Measurements from ENCODE around the gene STK11IP. TPM values are rescaled to one million over a fixed set of nuclear protein-coding genes. Genes with fewer than 3 reads are reported as not detected.
A peak's percentile ranks its signal among the peaks of the same experiment; 100 is the strongest.

Gene STK11IP
- total RNA-seq, 2 donors from 2014 or later, result 28.5 to 53.0 TPM

- no peak overlapping the region for H3K27ac Mint-ChIP-seq
Measured at GRCh38 chr2:219561179-219562048, 36.2 kb upstream of the STK11IP start.

GRCh38 chr2:219562049-219563020, 35.3 kb upstream of the STK11IP start:
- ATAC-seq, result no peak

More at GRCh38 chr2:219561179-219562048, 36.2 kb upstream of the STK11IP start:
- no peak for ATAC-seq
- Mint-ChIP-seq H3K9me3 (no peaks in the 10 kb centered on the region), H3K36me3 (no peaks in the 10 kb centered on the region)
- no peak for DNase-seq (ENCODE audit: low spot score in 2 of 2)

DNA sequence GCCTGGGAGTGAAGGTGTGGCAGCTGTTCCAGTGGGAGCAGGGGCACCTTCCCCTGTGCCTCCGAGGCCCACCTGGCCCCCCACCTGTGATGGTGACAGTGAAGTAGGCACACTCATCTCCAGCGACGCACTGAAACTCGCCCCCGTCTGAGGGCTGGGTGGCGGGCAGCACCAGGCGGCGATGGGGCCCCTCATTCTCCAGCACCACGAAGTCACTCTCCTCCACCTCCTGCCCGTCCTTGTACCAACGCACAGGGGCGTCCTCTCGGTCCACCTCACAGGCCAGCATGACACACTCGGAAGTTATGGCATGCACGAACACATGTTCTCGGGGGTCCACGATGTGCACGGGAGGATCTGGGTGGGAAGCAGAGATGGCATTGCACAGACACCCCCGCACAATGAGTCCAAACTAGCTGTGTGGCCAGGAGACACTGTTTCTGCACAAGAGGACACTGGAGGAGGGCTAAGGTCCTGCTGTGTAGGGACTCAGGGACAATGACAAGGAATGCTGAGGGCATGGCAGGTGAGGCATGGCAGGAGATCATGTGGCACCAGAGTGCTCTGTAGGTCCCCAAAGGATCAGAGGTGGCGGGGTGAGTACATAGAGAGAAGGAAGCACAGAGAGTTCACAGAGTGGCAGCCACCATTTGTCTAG, 34.3 kb upstream of the STK11IP start:
- Mint-ChIP-seq H3K27ac (no peak overlapping the region), H3K9me3 (no peaks in the 10 kb centered on the region), H3K36me3 (no peaks in the 10 kb centered on the region)
- ATAC-seq, result no peak
- DNase-seq (ENCODE audit: low spot score in 2 of 2), result no peak

More at GRCh38 chr2:219562049-219563020, 35.3 kb upstream of the STK11IP start:
- H3K36me3 Mint-ChIP-seq, result no peaks in the 10 kb centered on the region
- no peak for DNase-seq (ENCODE audit: low spot score in 2 of 2)
- no peaks in the 10 kb centered on the region for H3K9me3 Mint-ChIP-seq
- H3K27ac Mint-ChIP-seq, result no peak overlapping the region

DNA sequence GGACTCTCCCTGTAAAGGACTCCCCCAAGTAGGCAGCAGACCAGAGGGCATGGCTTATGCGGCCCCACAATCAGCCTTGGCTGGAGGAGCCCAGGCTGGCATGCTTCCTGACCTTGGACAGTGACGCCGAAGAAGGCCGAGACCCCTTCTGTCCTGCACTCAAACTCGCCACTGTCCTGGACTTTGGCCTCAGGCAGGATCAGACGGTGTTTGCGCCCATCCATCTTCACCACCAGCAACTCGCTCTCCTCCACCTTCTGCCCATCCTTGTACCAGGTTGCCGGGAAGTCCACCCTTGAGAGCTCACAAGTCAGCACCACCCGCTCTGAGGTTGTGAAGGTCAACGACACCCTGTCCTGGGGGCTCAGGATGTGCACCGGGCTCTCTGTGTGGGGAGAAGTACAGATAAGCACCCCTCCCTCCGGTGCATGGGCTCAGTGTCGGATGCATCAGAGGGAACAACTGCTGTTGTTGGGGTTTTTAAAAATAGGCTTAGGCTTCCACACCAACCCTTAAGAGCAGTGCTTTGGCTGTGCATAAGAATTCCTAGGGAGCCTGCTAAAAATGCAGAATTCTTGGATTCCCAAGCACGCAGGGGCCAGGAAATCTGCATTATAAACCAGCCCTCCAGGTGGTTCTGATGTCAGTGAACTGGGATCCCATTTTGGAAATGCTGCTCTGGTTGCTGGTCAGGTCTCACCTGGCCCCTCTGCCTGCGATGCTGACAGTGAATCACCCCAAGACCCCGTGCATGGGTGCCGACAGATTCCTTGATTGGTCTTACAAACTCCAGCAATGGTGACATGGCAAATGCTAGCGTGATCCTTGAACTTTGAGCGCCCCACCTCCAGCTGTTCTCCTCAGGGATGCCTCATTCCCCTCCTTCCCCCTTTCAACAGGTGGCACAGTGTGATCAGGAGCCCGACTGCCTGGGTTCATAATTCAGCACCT, 32.3 kb upstream of the STK11IP start:
- H3K9me3 Mint-ChIP-seq, result no peaks in the 10 kb centered on the region
- no peak for ATAC-seq
- H3K36me3 Mint-ChIP-seq, result no peaks in the 10 kb centered on the region
- no peak for DNase-seq (ENCODE audit: low spot score in 2 of 2)
- no peak overlapping the region for H3K27ac Mint-ChIP-seq

- Mint-ChIP-seq H3K9me3 (no peaks in the 10 kb centered on the region), H3K27ac (no peak overlapping the region), H3K36me3 (no peaks in the 10 kb centered on the region)
- ATAC-seq (no peak), DNase-seq (ENCODE audit: low spot score in 2 of 2) (no peak)
Measured at GRCh38 chr2:219566640-219567039, 31.0 kb upstream of the STK11IP start.

- no peaks in the 10 kb centered on the region for H3K36me3 Mint-ChIP-seq
- H3K27ac Mint-ChIP-seq, result no peak overlapping the region
- ATAC-seq (no peak), DNase-seq (ENCODE audit: low spot score in 2 of 2) (no peak)
- H3K9me3 Mint-ChIP-seq, result no peaks in the 10 kb centered on the region
Measured at GRCh38 chr2:219567131-219567530, 30.5 kb upstream of the STK11IP start.

DNA sequence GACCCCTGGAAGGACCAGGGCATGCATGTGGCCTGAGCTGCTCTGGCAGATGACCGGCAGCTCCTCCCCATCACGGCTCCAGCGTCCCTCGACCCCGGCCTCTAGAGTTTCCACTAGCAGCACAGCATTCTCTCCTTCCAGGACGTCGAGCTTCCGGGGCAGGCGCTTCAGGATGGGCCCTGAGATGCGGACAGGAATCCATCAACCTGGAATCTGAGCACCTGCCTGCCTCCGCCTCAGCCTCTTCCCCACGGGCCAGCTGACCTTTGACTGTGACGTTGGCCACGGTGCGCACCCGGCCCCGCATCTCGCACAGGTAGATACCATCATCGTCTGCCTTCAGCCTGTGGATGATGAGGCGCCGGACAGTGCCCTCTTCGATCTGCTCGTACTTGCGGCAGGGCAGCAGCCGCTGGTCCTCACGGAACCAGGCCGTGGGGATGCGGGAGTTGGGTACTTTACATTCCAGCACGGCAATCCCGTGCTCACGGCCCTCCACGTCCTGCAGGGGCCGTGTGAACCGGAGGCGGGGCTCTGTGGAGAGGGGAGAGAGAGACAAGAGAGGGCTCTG, 29.8 kb upstream of the STK11IP start:
- ATAC-seq (no peak), DNase-seq (ENCODE audit: low spot score in 2 of 2) (no peak)
- H3K27ac Mint-ChIP-seq, result no peak overlapping the region
- H3K36me3 Mint-ChIP-seq, result no peaks in the 10 kb centered on the region
- no peaks in the 10 kb centered on the region for H3K9me3 Mint-ChIP-seq

- Mint-ChIP-seq H3K9me3 (no peaks in the 10 kb centered on the region), H3K36me3 (no peaks in the 10 kb centered on the region), H3K27ac (no peak overlapping the region)
- no peak for ATAC-seq
- DNase-seq (ENCODE audit: low spot score in 2 of 2), result no peak
Measured at GRCh38 chr2:219569041-219569440, 28.6 kb upstream of the STK11IP start.

GRCh38 chr2:219569635-219570034, 28.0 kb upstream of the STK11IP start:
- no peaks in the 10 kb centered on the region for H3K36me3 Mint-ChIP-seq
- H3K27ac Mint-ChIP-seq, result no peak overlapping the region
- DNase-seq (ENCODE audit: low spot score in 2 of 2), result no peak
- no peak for ATAC-seq
- no peaks in the 10 kb centered on the region for H3K9me3 Mint-ChIP-seq

GRCh38 chr2:219570194-219570923, 27.3 kb upstream of the STK11IP start:
- Mint-ChIP-seq H3K27ac (no peak overlapping the region), H3K9me3 (no peaks in the 10 kb centered on the region), H3K36me3 (no peaks in the 10 kb centered on the region)
- DNase-seq (ENCODE audit: low spot score in 2 of 2), result peak in 1 of 2 donors; percentile 29
- peak; percentile 46 to 74 for ATAC-seq

GRCh38 chr2:219570924-219571310, 26.7 kb upstream of the STK11IP start:
- H3K27ac Mint-ChIP-seq, result no peak overlapping the region
- H3K36me3 Mint-ChIP-seq, result no peaks in the 10 kb centered on the region
- H3K9me3 Mint-ChIP-seq, result no peaks in the 10 kb centered on the region
- DNase-seq (ENCODE audit: low spot score in 2 of 2), result no peak
- ATAC-seq, result peak; percentile 28 to 33

- H3K9me3 Mint-ChIP-seq, result no peaks in the 10 kb centered on the region
- H3K36me3 Mint-ChIP-seq, result no peaks in the 10 kb centered on the region
- DNase-seq (ENCODE audit: low spot score in 2 of 2) (no peak), ATAC-seq (peak; percentile 21 to 36)
- H3K27ac Mint-ChIP-seq, result no peak within 1 kb of the TSS
Measured at GRCh38 chr2:219571311-219572236, 26.1 kb upstream of the STK11IP start, which contains the start of gene OBSL1. Gene OBSL1, minus strand, starts transcription at chr2:219571539. Its CDS starts 307 bp downstream, at chr2:219571232.

DNA sequence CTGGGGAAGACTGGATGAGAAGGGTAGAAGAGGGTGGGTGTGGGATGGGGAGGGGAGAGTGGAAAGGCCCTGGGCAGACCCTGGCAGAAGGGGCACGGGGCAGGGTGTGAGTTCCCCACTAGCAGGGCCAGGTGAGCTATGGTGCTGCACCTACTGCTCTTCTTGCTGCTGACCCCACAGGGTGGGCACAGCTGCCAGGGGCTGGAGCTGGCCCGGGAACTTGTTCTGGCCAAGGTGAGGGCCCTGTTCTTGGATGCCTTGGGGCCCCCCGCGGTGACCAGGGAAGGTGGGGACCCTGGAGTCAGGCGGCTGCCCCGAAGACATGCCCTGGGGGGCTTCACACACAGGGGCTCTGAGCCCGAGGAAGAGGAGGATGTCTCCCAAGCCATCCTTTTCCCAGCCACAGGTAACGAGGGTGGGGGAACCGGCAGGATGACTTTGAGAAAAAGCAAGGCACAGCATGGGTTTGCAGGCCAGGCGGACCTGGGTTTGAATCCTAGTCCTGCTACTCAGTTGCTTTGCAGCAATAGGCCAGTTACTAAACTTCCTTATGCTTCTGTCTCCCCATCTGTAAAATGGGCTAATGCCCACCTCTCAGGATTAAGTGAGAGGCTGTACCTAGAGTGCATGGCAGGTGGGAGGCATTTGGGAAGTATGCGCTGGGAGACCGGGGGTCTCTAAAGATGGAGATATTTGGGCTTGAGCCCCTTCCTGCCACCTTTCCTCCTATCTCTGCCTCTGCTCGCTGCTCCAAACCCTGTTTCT, 25.2 kb upstream of the STK11IP start, which contains the start of gene INHA:
Gene INHA (plus strand): TSS at position 74 of the 765 bp plus-strand sequence. CDS start 65 bp downstream, at position 139.
- ATAC-seq (no peak), DNase-seq (ENCODE audit: low spot score in 2 of 2) (no peak)
- Mint-ChIP-seq H3K27ac (no peak within 1 kb of the TSS), H3K36me3 (no peaks in the 10 kb centered on the region), H3K9me3 (no peaks in the 10 kb centered on the region)

Measured in activated naive CD4-positive, alpha-beta T cell treated with anti-CD3 and anti-CD28 coated beads, Interleukin-2, amount 50 U/mL, for 72 hours (primary cell).